ENCODE data around the gene PCMTD2. TPM values are rescaled to one million over a fixed set of nuclear protein-coding genes. Genes with fewer than 3 reads are reported as not detected.

Gene PCMTD2
- total RNA-seq, 1 donor from 2014 or later: 111 TPM

DNA sequence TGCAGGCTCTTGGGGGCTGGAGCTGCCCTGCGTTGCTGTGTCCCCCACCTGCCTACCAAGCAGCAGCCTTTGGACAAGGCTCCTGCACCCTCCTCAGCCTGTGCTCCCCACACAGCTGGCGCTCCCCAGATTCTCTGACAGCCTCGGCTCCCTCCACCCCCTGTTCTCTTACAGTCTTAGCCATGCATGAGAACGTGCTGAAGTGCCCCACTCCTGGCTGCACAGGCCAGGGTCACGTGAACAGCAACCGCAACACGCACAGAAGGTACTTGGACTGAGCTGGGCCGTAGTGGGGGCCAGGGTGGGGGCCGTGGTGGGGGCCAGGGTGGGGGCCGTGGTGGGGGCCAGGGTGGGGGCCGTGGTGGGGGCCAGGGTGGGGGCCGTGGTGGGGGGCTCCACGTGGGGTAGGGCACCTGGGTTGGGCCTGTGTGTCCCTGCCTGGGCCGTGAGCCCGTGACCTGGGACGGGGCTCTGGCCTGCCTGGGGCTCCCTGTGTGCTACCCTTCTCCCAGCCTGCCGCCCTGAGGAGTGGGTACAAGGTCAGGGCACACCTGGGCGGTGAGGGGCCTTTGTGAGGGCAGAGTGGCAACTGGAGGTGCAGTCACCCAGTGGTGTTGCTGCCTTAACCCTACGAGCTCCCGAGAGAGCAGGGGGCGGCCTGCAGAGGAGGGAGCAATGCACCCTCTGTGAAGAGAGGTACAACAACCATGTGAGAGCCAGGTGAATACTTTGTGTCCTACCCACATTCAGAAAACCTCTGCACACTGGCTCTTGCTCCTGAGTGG, 43.5 kb upstream of the PCMTD2 start:
- Mint-ChIP-seq H3K4me1 (peaks cover 19% of the 10 kb centered on the region), H3K4me3 (no peak overlapping the region), H3K9me3 (no peaks in the 10 kb centered on the region), H3K27me3 (ENCODE audit: low read depth) (peaks cover 49% of the 10 kb centered on the region), H3K36me3 (no peaks in the 10 kb centered on the region), H3K27ac (no peak overlapping the region)
- DNase-seq (ENCODE audit: low spot score in 2 of 2, unreplicated experiment in 2 of 2): no peak
- TF ChIP-seq, protein P1, sequence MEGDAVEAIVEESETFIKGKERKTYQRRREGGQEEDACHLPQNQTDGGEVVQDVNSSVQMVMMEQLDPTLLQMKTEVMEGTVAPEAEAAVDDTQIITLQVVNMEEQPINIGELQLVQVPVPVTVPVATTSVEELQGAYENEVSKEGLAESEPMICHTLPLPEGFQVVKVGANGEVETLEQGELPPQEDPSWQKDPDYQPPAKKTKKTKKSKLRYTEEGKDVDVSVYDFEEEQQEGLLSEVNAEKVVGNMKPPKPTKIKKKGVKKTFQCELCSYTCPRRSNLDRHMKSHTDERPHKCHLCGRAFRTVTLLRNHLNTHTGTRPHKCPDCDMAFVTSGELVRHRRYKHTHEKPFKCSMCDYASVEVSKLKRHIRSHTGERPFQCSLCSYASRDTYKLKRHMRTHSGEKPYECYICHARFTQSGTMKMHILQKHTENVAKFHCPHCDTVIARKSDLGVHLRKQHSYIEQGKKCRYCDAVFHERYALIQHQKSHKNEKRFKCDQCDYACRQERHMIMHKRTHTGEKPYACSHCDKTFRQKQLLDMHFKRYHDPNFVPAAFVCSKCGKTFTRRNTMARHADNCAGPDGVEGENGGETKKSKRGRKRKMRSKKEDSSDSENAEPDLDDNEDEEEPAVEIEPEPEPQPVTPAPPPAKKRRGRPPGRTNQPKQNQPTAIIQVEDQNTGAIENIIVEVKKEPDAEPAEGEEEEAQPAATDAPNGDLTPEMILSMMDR (IDR thresholded peaks at IDR 0.05; ENCODE audit: unreplicated experiment): no peak

DNA sequence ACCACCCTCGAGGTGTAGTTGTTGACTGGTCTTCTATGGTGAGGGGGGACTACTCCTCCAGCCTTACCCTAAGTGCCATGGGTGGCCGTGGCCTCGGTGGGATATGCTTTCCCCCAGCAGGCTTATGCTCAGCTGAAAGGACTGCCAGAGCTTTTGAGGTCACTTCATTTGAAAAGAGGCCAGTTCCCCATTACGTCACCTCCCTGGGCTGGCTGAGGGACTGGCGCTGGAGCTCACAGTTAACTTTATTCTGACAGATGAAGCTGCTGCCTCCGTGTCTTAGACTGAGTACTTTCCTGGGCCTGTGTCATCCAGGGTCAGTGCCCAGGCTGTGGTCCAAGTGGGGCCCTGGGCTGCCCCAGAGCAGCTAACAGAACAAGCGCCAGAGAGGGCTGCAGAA, 42.8 kb upstream of the PCMTD2 start:
- Mint-ChIP-seq H3K27ac (no peak overlapping the region), H3K27me3 (ENCODE audit: low read depth) (peaks cover 46% of the 10 kb centered on the region), H3K4me1 (peaks cover 20% of the 10 kb centered on the region), H3K36me3 (no peaks in the 10 kb centered on the region), H3K4me3 (no peak overlapping the region), H3K9me3 (no peaks in the 10 kb centered on the region)
- DNase-seq (ENCODE audit: low spot score in 2 of 2, unreplicated experiment in 2 of 2): no peak
- TF ChIP-seq, protein P1 (IDR thresholded peaks at IDR 0.05; ENCODE audit: unreplicated experiment): no peak

DNA sequence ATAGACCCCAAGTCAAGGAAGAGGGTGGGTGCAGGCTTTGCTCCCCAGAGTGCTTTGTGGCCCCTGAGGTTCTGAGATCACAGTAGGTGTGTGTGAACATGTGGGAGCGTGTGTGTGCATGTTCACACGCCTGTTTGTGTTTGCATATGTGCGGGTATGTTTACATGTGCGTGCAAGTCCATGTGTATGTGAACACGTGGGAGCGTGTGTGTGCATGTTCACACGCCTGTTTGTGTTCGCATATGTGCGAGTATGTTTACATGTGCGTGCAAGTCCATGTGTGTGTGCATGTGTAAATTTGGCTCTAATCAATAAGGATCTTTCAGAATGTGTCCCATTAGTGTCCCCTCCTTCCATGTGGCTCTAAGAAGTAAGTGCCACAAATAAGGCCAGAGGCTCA, 41.4 kb upstream of the PCMTD2 start:
- no peaks in the 10 kb centered on the region for H3K36me3 Mint-ChIP-seq
- DNase-seq (ENCODE audit: low spot score in 2 of 2, unreplicated experiment in 2 of 2): no peak
- TF ChIP-seq, protein P1 (IDR thresholded peaks at IDR 0.05; ENCODE audit: unreplicated experiment): no peak
- H3K4me3 Mint-ChIP-seq: no peak overlapping the region
- H3K9me3 Mint-ChIP-seq: no peaks in the 10 kb centered on the region
- H3K4me1 Mint-ChIP-seq: peaks cover 22% of the 10 kb centered on the region
- H3K27ac Mint-ChIP-seq: no peak overlapping the region
- H3K27me3 Mint-ChIP-seq (ENCODE audit: low read depth): peaks cover 48% of the 10 kb centered on the region

DNA sequence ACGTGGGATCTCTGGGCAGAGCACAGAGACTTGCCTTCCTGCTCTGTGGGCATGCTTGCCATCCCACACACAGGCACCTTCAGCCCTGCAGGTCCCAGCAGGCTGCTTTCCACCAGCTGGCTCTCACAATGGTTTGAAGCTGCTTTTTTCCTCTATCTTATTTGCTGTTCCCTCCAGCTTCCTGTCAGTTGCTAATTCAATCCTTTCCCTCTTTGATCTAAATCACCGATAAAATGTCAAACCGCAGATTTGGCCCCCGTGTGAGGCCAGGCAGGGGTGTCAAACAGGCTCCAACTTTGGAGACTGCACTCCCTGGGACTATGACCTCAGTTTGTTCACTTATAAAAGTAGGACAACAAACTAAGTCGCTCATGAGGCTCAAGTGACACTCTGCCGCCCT, 40.6 kb upstream of the PCMTD2 start:
- TF ChIP-seq, protein P1 (IDR thresholded peaks at IDR 0.05; ENCODE audit: unreplicated experiment): no peak
- Mint-ChIP-seq H3K36me3 (no peaks in the 10 kb centered on the region), H3K4me3 (no peak overlapping the region), H3K27ac (no peak overlapping the region), H3K4me1 (peaks cover 24% of the 10 kb centered on the region), H3K27me3 (ENCODE audit: low read depth) (peaks cover 47% of the 10 kb centered on the region), H3K9me3 (no peaks in the 10 kb centered on the region)
- DNase-seq (ENCODE audit: low spot score in 2 of 2, unreplicated experiment in 2 of 2): no peak

DNA sequence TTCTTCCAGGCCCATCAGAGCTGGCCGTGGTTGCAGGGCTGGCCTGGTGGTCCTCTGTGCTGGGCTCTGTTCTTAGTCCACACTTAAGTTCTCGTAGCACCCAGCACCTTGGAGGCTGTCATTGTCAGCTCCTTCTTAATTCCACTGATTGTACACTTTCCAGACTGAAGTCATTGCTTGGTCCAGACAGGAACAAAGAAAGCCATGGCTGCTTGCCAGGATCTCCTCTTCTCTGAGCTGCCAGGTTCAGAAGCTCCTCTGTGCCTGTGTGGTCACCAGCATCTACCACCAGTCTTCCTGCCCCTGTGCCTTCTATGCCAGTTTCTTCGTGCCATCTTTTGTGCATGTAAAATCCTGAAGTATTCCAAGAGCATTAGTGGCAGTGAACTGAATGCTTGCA, 39.5 kb upstream of the PCMTD2 start:
- TF ChIP-seq, protein P1 (IDR thresholded peaks at IDR 0.05; ENCODE audit: unreplicated experiment): no peak
- H3K36me3 Mint-ChIP-seq: no peaks in the 10 kb centered on the region
- no peak for DNase-seq (ENCODE audit: low spot score in 2 of 2, unreplicated experiment in 2 of 2)

More for the DNA sequence above, 39.5 kb upstream of the PCMTD2 start:
- peaks cover 47% of the 10 kb centered on the region for H3K27me3 Mint-ChIP-seq (ENCODE audit: low read depth)
- H3K4me1 Mint-ChIP-seq: peaks cover 24% of the 10 kb centered on the region
- no peak overlapping the region for H3K27ac Mint-ChIP-seq
- no peaks in the 10 kb centered on the region for H3K9me3 Mint-ChIP-seq
- no peak overlapping the region for H3K4me3 Mint-ChIP-seq
